Choroid plexus epithelial cell (primary cell): Measurements from ENCODE around the gene CDH4.
"Not testable (repeated sequence)": the region's sequence is repeated elsewhere in the genome, so short reads cannot be mapped to it uniquely, and the experiment has no call there.

Experiments used
- DNase-seq: peaks from one replicate; pipeline ENCODE4 v3.0.0-alpha.2; 2010; ENCODE audit warnings: low read depth
- H3K4me3 ChIP-seq: 2 replicates; pipeline ENCODE4 v1.5.1; 2011; ENCODE audit warnings: low read depth, mild to moderate bottlenecking, control low read depth, low read length, moderate library complexity
- TF ChIP-seq, protein P1 (sequence below): conservative IDR thresholded peaks from 2 replicates; pipeline ENCODE4 v1.5.1; 2011; ENCODE audit warnings: low read depth, mild to moderate bottlenecking, control low read depth, inconsistent platforms, low read length, moderate library complexity

Gene CDH4

DNA sequence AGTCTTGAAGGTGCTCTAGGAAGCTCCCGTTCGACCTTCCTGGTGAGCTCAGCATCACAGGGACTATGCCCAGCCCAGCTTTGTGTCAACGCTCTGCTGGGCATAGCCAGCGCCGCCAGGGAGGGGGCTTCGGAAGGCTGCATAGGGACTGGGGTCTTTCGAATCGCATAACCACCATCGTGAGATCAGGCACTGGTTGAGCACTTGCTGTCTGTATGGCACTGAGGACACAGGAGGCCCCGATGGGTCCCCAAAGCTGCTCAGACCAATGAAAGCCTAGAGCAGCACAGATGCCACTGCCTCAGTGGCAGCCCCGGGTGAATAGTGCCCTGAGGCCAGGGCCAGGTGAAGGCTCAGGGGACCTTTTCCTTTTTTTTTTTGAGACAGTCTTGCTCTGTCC is 716.9 kb downstream of the CDH4 start:
- no peak for DNase-seq
- no peak overlapping the region for H3K4me3 ChIP-seq
- TF ChIP-seq, protein P1, sequence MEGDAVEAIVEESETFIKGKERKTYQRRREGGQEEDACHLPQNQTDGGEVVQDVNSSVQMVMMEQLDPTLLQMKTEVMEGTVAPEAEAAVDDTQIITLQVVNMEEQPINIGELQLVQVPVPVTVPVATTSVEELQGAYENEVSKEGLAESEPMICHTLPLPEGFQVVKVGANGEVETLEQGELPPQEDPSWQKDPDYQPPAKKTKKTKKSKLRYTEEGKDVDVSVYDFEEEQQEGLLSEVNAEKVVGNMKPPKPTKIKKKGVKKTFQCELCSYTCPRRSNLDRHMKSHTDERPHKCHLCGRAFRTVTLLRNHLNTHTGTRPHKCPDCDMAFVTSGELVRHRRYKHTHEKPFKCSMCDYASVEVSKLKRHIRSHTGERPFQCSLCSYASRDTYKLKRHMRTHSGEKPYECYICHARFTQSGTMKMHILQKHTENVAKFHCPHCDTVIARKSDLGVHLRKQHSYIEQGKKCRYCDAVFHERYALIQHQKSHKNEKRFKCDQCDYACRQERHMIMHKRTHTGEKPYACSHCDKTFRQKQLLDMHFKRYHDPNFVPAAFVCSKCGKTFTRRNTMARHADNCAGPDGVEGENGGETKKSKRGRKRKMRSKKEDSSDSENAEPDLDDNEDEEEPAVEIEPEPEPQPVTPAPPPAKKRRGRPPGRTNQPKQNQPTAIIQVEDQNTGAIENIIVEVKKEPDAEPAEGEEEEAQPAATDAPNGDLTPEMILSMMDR, result no peak

DNA sequence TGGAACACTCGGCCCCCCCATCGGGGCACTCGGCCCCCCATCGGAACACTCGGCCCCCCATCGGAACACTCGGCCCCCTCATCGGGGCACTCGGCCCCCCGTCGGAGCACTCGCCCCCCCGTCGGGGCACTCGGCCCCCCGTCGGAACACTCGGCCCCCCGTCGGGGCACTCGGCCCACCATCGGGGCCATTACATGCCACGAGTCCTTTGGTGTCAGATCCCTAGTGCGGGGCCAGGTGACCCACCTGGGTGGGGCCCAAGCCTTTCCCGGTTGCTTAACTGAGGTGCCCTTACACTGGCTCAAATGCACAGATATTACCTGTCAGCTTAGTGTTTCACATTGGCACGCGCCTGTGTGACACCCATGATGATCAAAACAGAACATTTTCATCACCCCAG is 717.7 kb downstream of the CDH4 start:
- H3K4me3 ChIP-seq, result no peak overlapping the region
- TF ChIP-seq, protein P1, result no peak
- no peak for DNase-seq

DNA sequence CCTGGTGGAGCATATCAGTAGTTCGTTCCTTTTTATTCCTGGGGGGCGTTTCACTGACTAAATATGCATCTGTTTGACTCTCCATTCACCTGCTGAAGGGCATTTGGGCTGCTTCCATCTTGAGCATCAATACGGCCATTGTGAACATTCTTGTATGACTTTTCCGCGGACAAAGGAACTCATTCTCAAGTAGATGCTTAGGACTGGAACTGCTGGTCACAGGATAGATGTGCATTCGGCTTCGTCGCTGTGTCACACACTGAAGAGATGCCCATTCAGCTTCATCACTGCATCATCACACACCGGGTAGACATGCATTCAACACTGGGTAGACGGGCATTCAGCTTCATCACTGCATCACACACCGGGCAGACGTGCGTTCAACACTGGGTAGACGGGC is 718.3 kb downstream of the CDH4 start:
- no peak for DNase-seq
- H3K4me3 ChIP-seq, result no peak overlapping the region

DNA sequence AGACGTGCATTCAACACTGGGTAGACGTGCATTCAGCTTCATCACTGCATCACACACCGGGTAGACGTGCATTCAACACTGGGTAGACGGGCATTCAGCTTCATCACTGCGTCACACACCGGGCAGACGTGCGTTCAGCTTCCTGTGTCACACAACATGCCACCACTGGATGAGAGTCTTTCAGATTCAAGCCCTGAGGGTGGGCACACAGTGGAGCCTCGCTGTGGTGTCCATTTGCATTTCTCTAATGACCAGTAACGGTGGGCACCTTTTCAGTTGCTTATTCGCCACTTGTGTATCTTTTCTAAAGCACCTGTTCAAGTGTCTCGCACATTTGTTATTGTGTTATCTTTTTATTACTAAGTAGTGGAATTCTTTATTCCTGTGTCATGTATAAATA is 719.5 kb downstream of the CDH4 start:
- not testable (repeated sequence) for H3K4me3 ChIP-seq, DNase-seq

More for the DNA sequence above, 718.3 kb downstream of the CDH4 start:
- TF ChIP-seq, protein P1, result no peak

DNA sequence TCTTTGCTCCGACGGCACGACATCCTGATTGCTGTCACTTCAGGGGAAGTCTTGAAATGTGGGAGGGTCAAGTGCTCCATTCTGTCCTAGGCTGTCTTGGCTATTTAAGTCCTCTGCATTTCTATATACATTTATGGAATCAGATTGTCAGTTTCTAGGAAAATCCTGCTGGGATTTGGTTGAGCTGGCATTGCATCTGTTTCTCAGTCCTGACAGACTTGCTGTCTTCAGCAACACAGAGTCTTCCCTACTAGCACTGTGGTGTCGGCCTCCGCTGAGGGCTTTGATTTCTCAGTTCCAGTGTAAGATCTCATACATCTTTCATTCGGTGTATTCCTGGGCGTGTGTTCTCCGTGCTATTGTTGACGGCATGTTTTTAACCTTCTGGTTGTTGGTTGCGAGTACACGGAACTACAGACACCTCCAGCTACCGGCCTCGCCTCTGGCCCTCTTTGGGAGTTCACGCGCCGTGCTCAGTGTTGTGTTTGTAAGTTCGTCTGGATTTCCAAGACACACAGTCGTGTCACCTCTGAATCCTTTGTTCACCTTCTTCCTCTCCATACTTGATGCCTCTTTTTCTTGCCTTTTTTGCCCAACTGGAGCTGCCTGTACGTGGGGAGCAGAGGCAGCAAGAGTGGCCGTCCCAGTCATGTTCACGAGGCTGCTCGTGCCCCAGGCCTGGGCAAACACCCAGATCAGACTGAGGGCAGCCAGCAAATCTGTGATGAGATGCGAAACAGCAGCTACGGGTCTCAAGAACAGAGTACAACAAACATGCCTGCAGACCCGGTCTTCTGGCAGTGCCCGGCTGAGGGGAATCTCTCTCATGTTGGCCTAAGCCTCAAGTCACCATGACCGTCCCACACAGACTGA is 720.8 kb downstream of the CDH4 start:
- DNase-seq, result no peak
- H3K4me3 ChIP-seq, result no peak overlapping the region
- TF ChIP-seq, protein P1, result no peak

DNA sequence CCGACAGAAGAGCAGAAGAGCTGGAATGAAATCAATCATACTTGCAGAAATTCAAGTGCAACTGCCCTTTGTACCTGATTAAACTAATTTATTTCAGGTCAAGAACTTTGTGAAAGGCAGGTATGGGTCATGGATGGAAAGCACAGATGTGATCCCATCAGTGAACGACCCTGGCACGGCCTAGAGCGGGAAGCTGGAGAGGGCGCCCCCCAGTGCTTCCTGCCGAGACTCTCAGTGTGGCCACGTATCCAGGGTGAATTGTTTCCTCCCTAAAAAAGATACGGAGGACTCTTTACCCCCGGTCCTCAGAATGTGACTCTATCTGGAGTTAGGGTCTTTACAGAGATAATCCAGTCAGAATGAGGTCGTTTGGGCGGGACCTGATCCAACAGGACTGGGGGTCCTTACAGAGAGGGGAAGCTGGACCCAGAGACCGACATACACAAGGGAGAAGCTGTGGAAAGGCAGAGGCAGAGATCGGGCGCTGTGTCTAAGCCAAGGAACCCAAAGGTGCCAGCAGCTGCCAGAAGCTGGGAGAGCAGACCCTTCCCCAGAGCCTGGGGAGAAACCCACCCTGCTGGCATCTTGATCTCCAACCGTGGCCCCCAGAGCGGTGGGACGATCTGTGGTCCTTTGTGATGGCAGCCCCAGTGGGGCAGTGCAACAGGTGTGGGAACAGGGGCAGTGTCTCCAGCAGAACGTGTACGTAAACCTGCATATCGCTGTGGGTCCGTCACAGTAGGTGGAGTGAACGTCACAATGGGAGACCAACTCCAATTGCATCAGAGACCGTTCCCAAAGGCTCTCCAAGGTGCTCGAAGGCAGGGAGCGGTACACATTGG is 721.7 kb downstream of the CDH4 start:
- TF ChIP-seq, protein P1, result no peak
- DNase-seq, result no peak
- no peak overlapping the region for H3K4me3 ChIP-seq

DNA sequence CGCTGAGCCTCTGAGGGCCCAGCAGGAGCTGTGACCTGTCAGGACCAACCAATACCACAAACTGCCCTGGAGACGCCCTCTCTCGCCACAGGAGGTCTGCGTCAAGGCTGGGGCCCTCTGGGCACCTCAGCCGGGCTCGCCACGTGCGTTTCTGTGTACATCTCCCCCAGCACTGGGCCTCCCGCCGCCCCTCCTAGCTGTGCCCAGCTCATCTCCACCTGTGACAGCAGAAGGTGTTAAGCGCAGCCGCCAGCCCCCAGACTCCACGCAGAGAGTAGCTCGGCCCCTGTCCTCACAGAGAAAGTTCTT is 722.2 kb downstream of the CDH4 start:
- no peak overlapping the region for H3K4me3 ChIP-seq
- TF ChIP-seq, protein P1, result no peak
- no peak for DNase-seq
